T-cell (primary cell): ENCODE measurements around the gene PRKCQ. TPM values are rescaled to one million over a fixed set of nuclear protein-coding genes. Genes with fewer than 3 reads are reported as not detected.
"Not testable (repeated sequence)": the region's sequence is repeated elsewhere in the genome, so short reads cannot be mapped to it uniquely, and the experiment has no call there.

ENCODE experiments used
- ATAC-seq, 4 experiments: fragments of 200-7000 bp in 3 of 4; fragments of 150-1000 bp in 1 of 4; cut with Tn5 transposase; replicated peaks in 1 of 4; 1 replicate in 3 of 4; 2 replicates in 1 of 4; pipeline ENCODE4 v1.10.0; 2021; ENCODE audit warnings: moderate library complexity in 3 of 4, mild to moderate bottlenecking in 2 of 4, moderate number of reproducible peaks in 1 of 4
- CTCF ChIA-PET, 2 donors: fragments of 300-600 bp; sonication (Branson Sonifier 250); formaldehyde crosslinking; loops; one replicate each; lab custom pipeline; 2022; ENCODE audit warnings: antibody characterized with exemption in 2 of 2; lab: Charles Lee
- POLR2A ChIA-PET, 2 donors: fragments of 300-600 bp; sonication (Branson Sonifier 250); formaldehyde crosslinking; loops; one replicate each; lab custom pipeline; 2022; ENCODE audit warnings: antibody characterized with exemption in 2 of 2; lab: Charles Lee
- DNase-seq, 35 experiments: peaks; one replicate each; pipeline versions ENCODE4 v3.0.0 to v3.0.0-alpha.2; 2013 to 2023
- H3K27ac ChIP-seq: one replicate; pipeline ENCODE4 v1.5.1; 2013; ENCODE audit warnings: low read length
- H3K27me3 ChIP-seq, 2 experiments: replicated peaks in 1 of 2; 1 replicate in 1 of 2; 2 replicates in 1 of 2; pipeline versions ENCODE4 v1.6.1 to v1.7.0; 2013; ENCODE audit warnings: low read length in 1 of 2, mixed read lengths in 1 of 2; ENCODE audit not compliant: control insufficient read depth in 2 of 2, insufficient read depth in 2 of 2; ENCODE audit errors: extremely low read depth in 1 of 2
- H3K36me3 ChIP-seq, 2 donors: 1 replicate in 1 of 2; 2 replicates in 1 of 2; pipeline versions ENCODE4 v1.6.1 to v1.7.0; 2013; ENCODE audit warnings: low read length in 1 of 2; ENCODE audit not compliant: control insufficient read depth in 2 of 2, insufficient read depth in 1 of 2; ENCODE audit errors: extremely low read depth in 1 of 2
- H3K4me1 ChIP-seq, 2 experiments: 1 replicate in 1 of 2; 2 replicates in 1 of 2; pipeline versions ENCODE4 v1.6.1 to v1.7.0; 2013; ENCODE audit warnings: low read length in 2 of 2, mixed read lengths in 1 of 2; ENCODE audit not compliant: insufficient read depth in 2 of 2, control insufficient read depth in 1 of 2; ENCODE audit errors: extremely low read depth in 1 of 2
- H3K4me3 ChIP-seq, 2 donors: 1 replicate in 1 of 2; 2 replicates in 1 of 2; pipeline versions ENCODE4 v1.5.1 to v1.7.0; 2013; ENCODE audit warnings: mild to moderate bottlenecking in 2 of 2, low read length in 1 of 2, moderate library complexity in 1 of 2; ENCODE audit not compliant: control insufficient read depth in 1 of 2; ENCODE audit errors: extremely low read depth in 1 of 2
- H3K9me3 ChIP-seq: 2 replicates; pipeline ENCODE4 v1.7.0; 2013
- H3K27ac Mint-ChIP-seq, 2 donors: one replicate each; pipeline ENCODE4 v1.8.0; 2020 to 2021; ENCODE audit warnings: mild to moderate bottlenecking in 2 of 2, mixed read lengths in 2 of 2
- H3K27me3 Mint-ChIP-seq, 2 donors: one replicate each; pipeline ENCODE4 v1.8.0; 2021 to 2022; ENCODE audit warnings: mixed read lengths in 2 of 2
- H3K36me3 Mint-ChIP-seq: one replicate; pipeline ENCODE4 v1.8.0; 2021; ENCODE audit warnings: mixed read lengths
- H3K4me1 Mint-ChIP-seq, 3 donors: one replicate each; pipeline ENCODE4 v1.8.0; 2020 to 2022; ENCODE audit warnings: mixed read lengths in 3 of 3, mild to moderate bottlenecking in 1 of 3
- H3K4me3 Mint-ChIP-seq, 3 donors: one replicate each; pipeline ENCODE4 v1.8.0; 2020 to 2022; ENCODE audit warnings: mild to moderate bottlenecking in 3 of 3, mixed read lengths in 3 of 3, moderate library complexity in 3 of 3
- H3K9me3 Mint-ChIP-seq, 3 donors: one replicate each; pipeline ENCODE4 v1.8.0; 2020 to 2022; ENCODE audit warnings: mixed read lengths in 3 of 3
- WGBS: methylation state at CpG from one replicate; pipeline ENCODE4 v1.1.5; 2013; ENCODE audit warnings: missing lambda C conversion rate; ENCODE audit not compliant: insufficient coverage; 5-methylcytosine and 5-hydroxymethylcytosine counted together
- total RNA-seq, 35 experiments: library from RNA in 6 of 35; stranded (reverse) in 6 of 35; fragments of 120-200 nt in 1 of 35; gene quantifications; one replicate each; pipeline versions ENCODE4 v1.2.1 to v1.2.4 and lab custom pipeline; 2013 to 2026

The PRKCQ gene
- total RNA-seq, 5 donors from 2014 or later (not counting 1 experiment from before 2014, with no cell fraction given): 60.3 to 67.4 (median 61.6) TPM

DNA sequence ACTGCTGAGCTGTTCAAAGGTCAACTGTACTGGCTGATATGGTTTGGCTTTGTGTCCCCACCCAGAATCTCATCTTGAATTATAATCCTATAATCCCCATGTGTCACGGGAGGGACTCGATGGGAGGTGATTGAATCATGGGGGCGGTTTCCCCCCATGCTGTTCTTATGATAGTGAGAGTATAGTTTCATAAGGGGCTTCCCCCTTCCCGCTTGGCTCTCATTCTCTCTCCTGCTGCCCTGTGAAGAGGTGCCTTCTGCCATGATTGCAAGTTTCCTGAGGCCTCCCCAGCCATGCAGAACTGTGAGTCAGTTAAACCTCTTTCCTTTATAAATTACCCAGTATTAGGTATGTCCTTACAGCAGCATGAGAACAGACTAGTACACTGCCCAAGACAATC lies 140.2 kb downstream of the PRKCQ start:
- no CpG with 5 or more reads among the region's 4 CpGs for WGBS
- H3K27me3 ChIP-seq, H3K27me3 Mint-ChIP-seq, H3K4me3 Mint-ChIP-seq, H3K4me3 ChIP-seq, H3K9me3 ChIP-seq, H3K27ac Mint-ChIP-seq, H3K4me1 ChIP-seq, H3K27ac ChIP-seq, ATAC-seq, H3K9me3 Mint-ChIP-seq, DNase-seq, POLR2A ChIA-PET: not testable (repeated sequence)
- H3K4me1 Mint-ChIP-seq: peaks cover 0 to 12% (median 6%) of the 10 kb centered on the region in 3 donors
- CTCF ChIA-PET: interaction anchor here in 1 of 2 donors (0.6 kb wide), 1 partner anchor 75 kb away, joined by 3 read pairs; no protein-coding TSS in a partner anchor
- peaks cover 57% of the 10 kb centered on the region for H3K36me3 Mint-ChIP-seq
- peaks cover 4 to 85% of the 10 kb centered on the region in 2 donors for H3K36me3 ChIP-seq

DNA sequence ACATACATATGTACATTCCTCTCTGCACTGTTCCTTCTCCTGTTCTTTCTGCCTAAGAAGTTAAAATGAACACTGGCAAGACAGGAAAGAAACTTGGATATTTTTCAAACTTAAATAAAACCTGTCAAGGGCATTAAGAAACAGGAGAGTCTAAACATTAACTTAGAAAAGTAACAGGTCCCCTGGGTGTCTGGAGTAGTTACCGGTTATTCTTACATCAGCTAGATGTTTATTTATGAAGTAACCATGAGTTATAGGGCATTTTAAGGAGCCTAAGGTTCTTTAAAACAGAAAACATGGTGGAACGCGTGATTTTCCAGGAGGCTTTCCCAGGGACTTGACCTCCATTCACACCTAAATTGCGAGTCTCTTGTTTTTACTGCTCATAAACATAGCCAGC lies 148.2 kb downstream of the PRKCQ start:
- DNase-seq: no peak

DNA sequence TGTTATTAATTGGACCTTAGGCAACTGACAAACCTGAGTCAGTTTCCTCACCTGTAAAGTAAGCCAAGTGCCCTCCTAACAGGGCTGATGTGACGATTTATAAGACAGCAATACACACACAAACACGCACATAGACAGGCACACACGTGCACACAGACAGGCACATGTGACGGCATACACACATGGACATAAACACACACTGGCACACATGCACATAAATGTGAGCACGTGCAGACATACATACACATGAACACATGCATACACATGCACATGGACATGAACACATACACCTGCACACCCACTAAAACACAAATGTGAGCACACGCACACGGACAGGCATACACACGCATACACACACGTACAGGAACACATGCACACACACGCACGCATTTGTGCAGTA lies 148.9 kb downstream of the PRKCQ start:
- Mint-ChIP-seq H3K36me3 (peaks cover 68% of the 10 kb centered on the region), H3K4me1 (peaks cover 0 to 9% (median under 1%) of the 10 kb centered on the region in 3 donors), H3K27me3 (no peaks in the 10 kb centered on the region), H3K4me3 (no peak overlapping the region), H3K27ac (no peak overlapping the region), H3K9me3 (no peaks in the 10 kb centered on the region)
- Histone ChIP-seq H3K36me3 (peaks cover 11 to 93% of the 10 kb centered on the region in 2 donors), H3K9me3 (no peaks in the 10 kb centered on the region), H3K27me3 (no peaks in the 10 kb centered on the region), H3K27ac (no peak overlapping the region), H3K4me3 (no peak overlapping the region), H3K4me1 (no peaks in the 10 kb centered on the region)
- WGBS: 98% methylated on average over 5 of the region's 11 CpGs
- DNase-seq (no peak), ATAC-seq (no peak)
- POLR2A ChIA-PET: no interaction called here
- CTCF ChIA-PET: no interaction called here

More for the DNA sequence above, 148.2 kb downstream of the PRKCQ start:
- ATAC-seq: no peak
- no peaks in the 10 kb centered on the region for H3K9me3 Mint-ChIP-seq
- H3K4me1 Mint-ChIP-seq: peaks cover 0 to 9% (median 2%) of the 10 kb centered on the region in 3 donors
- no peak overlapping the region for H3K4me3 Mint-ChIP-seq
- Histone ChIP-seq H3K36me3 (peaks cover 11 to 91% of the 10 kb centered on the region in 2 donors), H3K9me3 (no peaks in the 10 kb centered on the region), H3K4me1 (no peaks in the 10 kb centered on the region), H3K27ac (no peak overlapping the region), H3K27me3 (no peaks in the 10 kb centered on the region), H3K4me3 (no peak overlapping the region)
- ChIA-PET POLR2A (no interaction called here), CTCF (no interaction called here)
- H3K36me3 Mint-ChIP-seq: peaks cover 72% of the 10 kb centered on the region
- H3K27ac Mint-ChIP-seq: no peak overlapping the region
- H3K27me3 Mint-ChIP-seq: no peaks in the 10 kb centered on the region
- 100% methylated on average over 2 of the region's 4 CpGs for WGBS

DNA sequence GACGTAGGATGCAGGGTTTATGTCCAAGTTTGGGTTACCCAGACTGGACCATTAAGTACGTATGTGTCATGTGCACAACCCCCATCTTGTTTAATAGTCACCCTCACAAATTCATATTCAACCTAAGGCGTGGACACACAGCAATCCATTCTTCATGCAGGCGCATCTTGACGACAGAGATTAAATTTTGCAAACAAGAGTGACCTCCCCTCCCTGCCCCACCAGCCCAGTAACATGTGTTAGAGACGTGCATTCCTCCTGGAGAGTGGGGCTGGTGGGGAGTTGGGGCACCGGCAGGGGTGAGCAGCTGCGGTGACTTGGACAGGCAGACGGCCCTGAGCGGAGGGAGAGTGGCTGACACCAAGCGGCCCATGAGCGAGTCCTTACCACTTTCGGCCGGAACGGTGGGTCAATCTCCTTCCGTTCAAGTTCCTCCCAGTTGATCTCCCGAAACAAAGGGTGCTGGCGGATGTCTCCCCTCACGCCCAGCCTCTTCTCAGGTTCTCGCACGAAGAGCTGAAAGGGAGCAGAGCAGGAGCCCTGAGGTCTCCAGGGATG lies 149.6 kb downstream of the PRKCQ start:
- H3K27ac Mint-ChIP-seq: no peak overlapping the region
- ATAC-seq (no peak), DNase-seq (no peak)
- H3K36me3 Mint-ChIP-seq: peaks cover 70% of the 10 kb centered on the region
- whole genome bisulfite sequencing: over 99% methylated on average over 17 of the region's 21 CpGs
- CTCF ChIA-PET: interaction anchor here in 1 of 2 donors (0.6 kb wide), 1 partner anchor 980 kb away, joined by 5 read pairs; the partner anchor contains the start of gene SFMBT2
- H3K4me1 Mint-ChIP-seq: peaks cover 0 to 9% (median 0%) of the 10 kb centered on the region in 3 donors
- H3K9me3 ChIP-seq: no peaks in the 10 kb centered on the region
- H3K27me3 Mint-ChIP-seq: no peaks in the 10 kb centered on the region
- H3K4me3 ChIP-seq: no peak overlapping the region
- no peak overlapping the region for H3K27ac ChIP-seq
- H3K4me3 Mint-ChIP-seq: no peak overlapping the region
- POLR2A ChIA-PET: no interaction called here
- no peaks in the 10 kb centered on the region for H3K9me3 Mint-ChIP-seq
- peaks cover 11 to 92% of the 10 kb centered on the region in 2 donors for H3K36me3 ChIP-seq
- H3K27me3 ChIP-seq: no peaks in the 10 kb centered on the region
- H3K4me1 ChIP-seq: no peaks in the 10 kb centered on the region

DNA sequence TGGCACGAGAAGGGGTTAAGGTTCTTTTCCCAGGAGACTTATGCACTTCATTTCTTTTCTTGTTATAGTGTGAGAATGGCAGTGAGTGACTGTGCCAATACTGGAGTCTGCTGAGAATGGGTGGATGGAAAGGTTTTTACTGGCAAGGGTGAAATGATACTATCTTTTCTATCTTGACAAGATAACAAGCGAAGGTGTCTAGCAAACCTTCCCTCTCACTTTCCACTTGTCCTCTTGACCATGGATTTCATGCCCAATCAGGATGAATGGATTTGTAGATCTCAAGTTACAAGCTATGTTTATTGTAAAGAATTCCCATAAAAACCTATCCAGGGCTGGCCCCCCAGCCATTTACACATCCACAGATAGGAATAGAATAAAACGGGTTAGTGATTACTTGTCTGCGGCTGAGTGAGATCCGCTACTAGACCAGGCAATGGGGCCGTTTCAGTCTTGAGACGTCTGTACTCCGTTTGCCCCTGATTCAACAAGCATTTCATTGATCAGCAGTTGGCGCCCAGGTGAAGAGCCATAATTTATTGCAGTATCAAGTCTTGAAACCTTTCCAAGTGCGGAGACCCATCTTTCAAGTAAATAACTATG lies 152.6 kb downstream of the PRKCQ start:
- H3K27ac Mint-ChIP-seq: no peak overlapping the region
- H3K9me3 Mint-ChIP-seq: no peaks in the 10 kb centered on the region
- peaks cover 61% of the 10 kb centered on the region for H3K36me3 Mint-ChIP-seq

DNA sequence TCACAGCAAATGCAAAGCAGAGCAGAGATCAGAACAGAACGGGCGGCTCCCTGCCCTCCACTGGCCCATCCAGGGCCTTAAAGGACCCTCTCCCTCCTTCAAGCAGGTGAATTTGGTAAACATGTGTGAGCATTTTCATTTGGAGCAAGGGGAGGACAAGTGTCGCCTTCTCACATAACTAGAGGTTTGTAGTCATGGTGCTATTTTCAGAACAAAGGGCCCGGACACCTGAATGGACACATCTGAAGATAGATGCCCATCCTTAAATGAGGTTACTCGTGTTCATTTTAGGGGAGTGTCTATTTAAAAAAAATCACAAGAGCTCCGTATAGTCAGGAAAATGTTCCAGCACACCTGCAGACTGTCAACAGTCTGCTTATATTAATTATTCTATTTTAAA lies 153.8 kb downstream of the PRKCQ start:
- no peaks in the 10 kb centered on the region for H3K4me1 ChIP-seq
- Mint-ChIP-seq H3K4me3 (no peak overlapping the region), H3K4me1 (peaks cover 3 to 13% (median 6%) of the 10 kb centered on the region in 3 donors), H3K27ac (no peak overlapping the region), H3K36me3 (peaks cover 56% of the 10 kb centered on the region), H3K27me3 (no peaks in the 10 kb centered on the region), H3K9me3 (no peaks in the 10 kb centered on the region)
- WGBS: 100% methylated on average over 1 of the region's 6 CpGs
- ATAC-seq (no peak), DNase-seq (no peak)
- peaks cover 8 to 57% of the 10 kb centered on the region in 2 donors for H3K36me3 ChIP-seq
- CTCF ChIA-PET: interaction anchor here in 1 of 2 donors (0.6 kb wide), 1 partner anchor 304 kb away, joined by 3 read pairs; no protein-coding TSS in a partner anchor
- POLR2A ChIA-PET: interaction anchor here in 1 of 2 donors (0.6 kb wide), 1 partner anchor 596 kb away, joined by 4 read pairs; no protein-coding TSS in a partner anchor
- H3K9me3 ChIP-seq: no peaks in the 10 kb centered on the region
- no peaks in the 10 kb centered on the region for H3K27me3 ChIP-seq
- no peak overlapping the region for H3K27ac ChIP-seq
- H3K4me3 ChIP-seq: no peak overlapping the region

More for the DNA sequence above, 152.6 kb downstream of the PRKCQ start:
- DNase-seq (no peak), ATAC-seq (no peak)
- ChIA-PET CTCF (interaction anchor here in 1 of 2 donors (1.0 kb wide), 1 partner anchor 12 kb away, joined by 4 read pairs; no protein-coding TSS in a partner anchor), POLR2A (no interaction called here)
- H3K4me1 ChIP-seq: no peaks in the 10 kb centered on the region
- no peaks in the 10 kb centered on the region for H3K27me3 ChIP-seq
- H3K36me3 ChIP-seq: peaks cover 8 to 68% of the 10 kb centered on the region in 2 donors
- H3K27ac ChIP-seq: no peak overlapping the region
- H3K4me1 Mint-ChIP-seq: peaks cover 3 to 14% (median 6%) of the 10 kb centered on the region in 3 donors
- 82% methylated on average over 8 of the region's 10 CpGs for WGBS
- no peak overlapping the region for H3K4me3 ChIP-seq
- H3K27me3 Mint-ChIP-seq: no peaks in the 10 kb centered on the region
- no peaks in the 10 kb centered on the region for H3K9me3 ChIP-seq
- H3K4me3 Mint-ChIP-seq: no peak overlapping the region
